WI38 (cell line): Measurements from ENCODE around the gene GABRG3.

Experiments used
- H3K4me3 ChIP-seq: 2 replicates; pipeline ENCODE4 v1.5.1; 2011; ENCODE audit warnings: low read depth, mild to moderate bottlenecking, control low read depth, low read length
- CTCF ChIP-seq: IDR thresholded peaks from 2 replicates; pipeline ENCODE4 v1.5.1; 2012; ENCODE audit warnings: low read depth, mild to moderate bottlenecking, control low read depth, low read length

The GABRG3 gene

GRCh38 chr15:26936502-26936901 lies 34.5 kb upstream of the GABRG3 start:
- H3K4me3 ChIP-seq, result no peak overlapping the region
- no peak for TF ChIP-seq CTCF

- H3K4me3 ChIP-seq, result no peak overlapping the region
- TF ChIP-seq CTCF, result no peak
Measured at GRCh38 chr15:26937134-26937533, 33.8 kb upstream of the GABRG3 start.

- no peak overlapping the region for H3K4me3 ChIP-seq
- no peak for TF ChIP-seq CTCF
Measured at GRCh38 chr15:26939398-26939797, 31.6 kb upstream of the GABRG3 start.

GRCh38 chr15:26941489-26941888 lies 29.5 kb upstream of the GABRG3 start:
- TF ChIP-seq CTCF, result no peak
- H3K4me3 ChIP-seq, result no peak overlapping the region

- TF ChIP-seq CTCF, result no peak
- H3K4me3 ChIP-seq, result no peak overlapping the region
Measured at GRCh38 chr15:26943866-26944265, 27.1 kb upstream of the GABRG3 start.

GRCh38 chr15:26945046-26945445 lies 25.9 kb upstream of the GABRG3 start:
- no peak overlapping the region for H3K4me3 ChIP-seq
- TF ChIP-seq CTCF, result no peak

GRCh38 chr15:26950001-26950400 lies 21.0 kb upstream of the GABRG3 start:
- no peak overlapping the region for H3K4me3 ChIP-seq
- TF ChIP-seq CTCF, result no peak
